Measurements from ENCODE around the gene MAN1C1.

MAN1C1 gene

GRCh38 chr1:25807480-25808390, 191.1 kb downstream of the MAN1C1 start:
- DNase-seq, result no peak

GRCh38 chr1:25808481-25809244, 192.1 kb downstream of the MAN1C1 start:
- DNase-seq, result no peak

GRCh38 chr1:25809283-25809926, 192.8 kb downstream of the MAN1C1 start:
- no peak for DNase-seq

GRCh38 chr1:25809929-25810328, 193.3 kb downstream of the MAN1C1 start:
- DNase-seq, result no peak

GRCh38 chr1:25810341-25811299, 194.0 kb downstream of the MAN1C1 start:
- DNase-seq, result peak; percentile 67 to 83

- no peak for DNase-seq
These were observed 194.9 kb downstream of the MAN1C1 start for GRCh38 chr1:25811384-25812082.

GRCh38 chr1:25813071-25813733, 196.6 kb downstream of the MAN1C1 start:
- no peak for DNase-seq

GRCh38 chr1:25813734-25814471, 197.3 kb downstream of the MAN1C1 start:
- DNase-seq, result no peak

- DNase-seq, result no peak
These were observed 198.0 kb downstream of the MAN1C1 start for GRCh38 chr1:25814549-25815087.

GRCh38 chr1:25815208-25816111, 198.9 kb downstream of the MAN1C1 start:
- no peak for DNase-seq

GRCh38 chr1:25816112-25816718, 199.6 kb downstream of the MAN1C1 start:
- DNase-seq, result no peak

GRCh38 chr1:25817840-25818501, 201.4 kb downstream of the MAN1C1 start:
- DNase-seq, result no peak

GRCh38 chr1:25818569-25818968, 202.0 kb downstream of the MAN1C1 start:
- DNase-seq, result no peak

GRCh38 chr1:25819491-25820246, 203.1 kb downstream of the MAN1C1 start, which contains the start of gene MTFR1L:
Gene MTFR1L (plus strand): TSS chr1:25819954. CDS start chr1:25823105, 3,151 bp downstream.
- peak; percentile 92 to 93 for DNase-seq

- DNase-seq, result peak; percentile 57 to 66
These were observed 203.9 kb downstream of the MAN1C1 start for GRCh38 chr1:25820247-25821111.

GRCh38 chr1:25821112-25821476, 204.5 kb downstream of the MAN1C1 start:
- DNase-seq, result no peak

Measured in stimulated activated CD4-positive, alpha-beta T cell treated with anti-CD3 and anti-CD28 coated beads, Interleukin-4, amount 100 ng/mL, for 4 hours (primary cell).